NCI-H460 (cell line): Measurements from ENCODE around the gene PAK3. TPM values are rescaled to one million over a fixed set of nuclear protein-coding genes. Genes with fewer than 3 reads are reported as not detected.

Experiments
- DNase-seq: peaks from one replicate; pipeline ENCODE4 v3.0.0-alpha.2; 2016; ENCODE audit warnings: low read depth; ENCODE audit errors: extremely low read depth
- small RNA-seq, 2 experiments: library from RNA; depleted of rRNA; stranded (forward); fragments of <200 nt; gene quantifications; one replicate each; pipeline ENCODE3, GENCODE V24; 2014
- total RNA-seq: library from RNA; depleted of rRNA; stranded (reverse); fragments of >200 nt; shearing (Covaris generic); gene quantifications from 2 replicates; pipeline ENCODE4 v1.2.3, GENCODE V29; 2014; rRNA removed

PAK3 gene
- total RNA-seq, 1 experiment from 2014 or later: 73.3 TPM

DNA sequence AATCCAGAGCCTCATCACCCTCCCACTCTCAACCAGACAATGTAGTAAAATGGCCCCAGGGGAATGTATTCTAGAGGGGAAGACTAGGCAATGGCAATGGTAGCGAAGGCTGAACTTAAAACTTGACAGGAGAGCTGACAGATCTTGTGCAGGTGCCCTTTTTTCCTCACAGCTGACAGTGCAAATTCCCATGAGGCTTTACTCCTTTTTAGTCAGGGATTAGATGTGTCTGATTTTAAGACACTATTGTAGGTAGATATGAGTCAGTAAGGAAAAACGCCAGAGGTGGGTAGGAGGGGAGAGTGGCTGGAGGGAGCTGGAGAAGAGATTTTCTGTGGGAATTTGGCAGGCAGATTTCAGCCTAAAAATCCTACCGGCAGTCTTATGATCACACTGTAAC is 163.6 kb downstream of the PAK3 start:
- no peak for DNase-seq

DNA sequence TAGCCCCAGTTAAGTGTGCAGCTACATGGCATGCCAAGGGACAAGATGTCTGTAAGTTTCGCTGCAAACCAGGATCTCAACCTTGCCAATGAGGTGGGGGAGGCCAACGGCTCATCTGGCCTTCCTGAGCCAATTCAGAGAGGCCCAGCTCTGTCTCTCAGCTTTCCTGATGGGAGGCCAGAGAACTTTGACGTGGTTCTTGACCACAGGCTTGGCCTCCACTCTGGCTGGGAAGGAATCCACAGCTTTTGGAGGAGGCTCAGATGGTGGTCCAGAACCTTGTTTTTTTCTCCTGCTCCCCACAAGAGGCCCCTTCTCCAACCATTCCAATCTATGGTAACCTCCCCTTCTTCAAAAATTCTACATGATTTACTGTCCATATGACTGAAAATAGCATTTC is 164.5 kb downstream of the PAK3 start:
- no peak for DNase-seq

- DNase-seq: no peak
These were observed 166.1 kb downstream of the PAK3 start for GRCh38 chrX:111262086-111262485.

DNA sequence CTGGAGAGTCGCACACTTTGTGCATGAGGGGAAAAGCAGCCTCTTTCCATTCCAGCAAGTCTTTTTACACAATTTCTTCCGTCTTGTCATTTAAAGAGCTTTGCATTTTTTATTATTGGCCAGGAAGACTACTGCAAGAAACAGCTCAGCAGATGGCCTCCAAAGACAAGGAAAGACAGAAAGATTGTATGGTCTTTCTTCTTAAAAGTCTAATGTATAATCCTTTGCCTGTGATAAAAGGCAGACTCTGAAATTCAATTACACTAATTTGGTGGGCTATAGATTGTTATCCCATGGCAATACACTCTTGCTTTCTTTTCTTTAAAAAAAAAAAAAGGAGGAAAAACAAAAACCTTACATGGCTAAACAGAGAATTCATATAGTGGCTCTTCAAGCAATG is 168.4 kb downstream of the PAK3 start:
- no peak for DNase-seq

DNA sequence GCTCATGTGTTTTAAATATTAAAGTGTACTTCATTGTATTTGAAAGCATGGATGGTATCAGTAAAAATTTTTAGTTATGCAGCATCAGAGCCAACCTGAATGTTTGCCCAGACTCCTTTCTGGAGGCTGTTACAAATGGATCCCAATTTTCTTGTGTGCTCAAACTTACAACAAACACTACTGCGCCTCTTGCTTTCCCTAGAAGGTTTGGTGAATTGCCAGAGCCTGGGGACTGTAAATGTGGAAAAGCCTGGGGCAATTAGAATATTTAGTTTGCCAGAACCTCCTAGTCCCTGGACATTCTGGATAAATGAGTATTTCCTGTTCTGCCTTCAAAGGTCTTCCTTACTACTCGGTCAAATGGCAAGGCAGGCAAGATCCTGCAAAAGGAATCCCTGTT is 169.5 kb downstream of the PAK3 start:
- DNase-seq: no peak

GRCh38 chrX:111268506-111268905 is 172.5 kb downstream of the PAK3 start:
- no peak for DNase-seq

DNA sequence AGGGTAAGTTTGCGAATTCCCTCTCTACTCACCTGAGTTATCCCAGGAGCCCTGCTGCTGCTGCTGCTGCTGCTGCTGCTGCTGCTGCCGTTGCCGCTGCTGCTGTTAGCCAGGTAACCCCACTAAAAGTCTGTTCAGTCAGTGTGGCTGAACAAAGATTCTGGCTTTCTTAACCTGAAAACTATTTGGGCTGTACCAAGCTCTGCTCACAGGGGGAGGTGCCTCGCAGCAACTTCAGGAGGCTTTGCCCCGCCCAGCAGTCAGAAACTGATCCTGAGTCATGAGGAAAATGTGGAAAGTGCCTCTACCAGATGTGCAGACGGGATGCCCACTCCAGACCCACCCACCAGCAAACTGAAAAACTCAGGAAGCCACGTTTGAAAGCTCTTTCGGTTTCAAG is 174.3 kb downstream of the PAK3 start, which contains the start of gene CAPN6:
Gene CAPN6, minus strand, starts transcription at position 145 of the 400 bp plus-strand sequence. CDS start 6,547 bp downstream, outside the sequence.
- DNase-seq: peak; percentile 1

Small RNA genes within 50 kb of the gene (small RNA-seq; reads per million reads assigned to genes)
- gene FCF1P4: 0 reads per million in 2 experiments

Other genes starting within 250 kb of the PAK3 start
- 0.02 TPM in 1 of 2 replicates, not detected in the other for gene CAPN6, start 174.3 kb downstream of the PAK3 start, total RNA-seq